GM12878 (cell line): Measurements from ENCODE around the gene ZDHHC9. TPM values are rescaled to one million over a fixed set of nuclear protein-coding genes. Genes with fewer than 3 reads are reported as not detected.

ENCODE experiments used
- ATAC-seq: fragments of 200-7000 bp; cut with Tn5 transposase; 3 replicates; pipeline ENCODE4 v1.9.1; 2020; ENCODE audit warnings: mild to moderate bottlenecking, moderate library complexity
- BruUV-seq: library from RNA; stranded (reverse); fragments of 400-500 nt; replicated peaks from 2 replicates; lab custom pipeline; 2021; lab: Mats Ljungman, UMichigan
- CTCF ChIA-PET: fragments of 300-600 bp; sonication (Branson Sonifier 250); formaldehyde crosslinking; extraction: SDS; loops from one replicate; lab custom pipeline; 2021; ENCODE audit warnings: inconsistent platforms; lab: Yijun Ruan, JAX
- POLR2A ChIA-PET: fragments of 350-600 bp; formaldehyde crosslinking; extraction: SDS; loops from one replicate; lab custom pipeline; 2021; ENCODE audit warnings: inconsistent platforms; lab: Charles Lee
- RAD21 ChIA-PET: fragments of 300-600 bp; sonication (Branson Sonifier 250); formaldehyde crosslinking; loops from one replicate; lab custom pipeline; 2023; ENCODE audit warnings: antibody characterized with exemption; ENCODE audit not compliant: unreplicated experiment; lab: Charles Lee
- SMC1A ChIA-PET: fragments of 300-600 bp; sonication (Branson Sonifier 250); formaldehyde crosslinking; loops from one replicate; lab custom pipeline; 2023; ENCODE audit not compliant: unreplicated experiment, uncharacterized antibody; lab: Charles Lee
- DNase-seq: peaks from one replicate; pipeline ENCODE4 v3.0.0-alpha.2; 2011; ENCODE audit warnings: low read depth, low spot score
- FAIRE-seq: peaks from 3 replicates; lab custom pipeline; 2011; peaks lifted over from hg19 to GRCh38; lab: Jason Lieb, UNC
- H2AFZ ChIP-seq: 2 replicates; pipeline ENCODE4 v1.6.0; 2011; ENCODE audit warnings: low read depth, low read length, control low read depth; ENCODE audit not compliant: control insufficient read depth
- H3K27ac ChIP-seq: 2 replicates; pipeline ENCODE4 v1.5.1; 2011; ENCODE audit warnings: control low read depth; ENCODE audit not compliant: control insufficient read depth, insufficient read depth
- H3K27me3 ChIP-seq, 2 experiments: replicated peaks in 1 of 2; 2 replicates each; pipeline versions ENCODE4 v1.6.0 to v1.6.1; 2011; ENCODE audit warnings: low read length in 1 of 2; ENCODE audit not compliant: control insufficient read depth in 2 of 2, insufficient read depth in 2 of 2
- H3K36me3 ChIP-seq, 2 experiments: 2 replicates each; pipeline ENCODE4 v1.5.1; 2011; ENCODE audit warnings: low read length in 1 of 2; ENCODE audit not compliant: control insufficient read depth in 2 of 2, insufficient read depth in 2 of 2
- H3K4me1 ChIP-seq: 2 replicates; pipeline ENCODE4 v1.6.1; 2011; ENCODE audit warnings: mild to moderate bottlenecking, low read length, moderate library complexity, mixed read lengths; ENCODE audit not compliant: control insufficient read depth, insufficient read depth
- H3K4me2 ChIP-seq: 2 replicates; pipeline ENCODE4 v1.6.0; 2011; ENCODE audit warnings: control low read depth; ENCODE audit not compliant: control insufficient read depth, insufficient read depth
- H3K4me3 ChIP-seq: fragments of 200-600 bp; sonication (generic); 2 replicates; pipeline ENCODE4 v1.5.1; 2016
- H3K79me2 ChIP-seq: 2 replicates; pipeline ENCODE4 v1.6.0; 2011; ENCODE audit warnings: low read length; ENCODE audit not compliant: control insufficient read depth, insufficient read depth
- H3K9ac ChIP-seq: 2 replicates; pipeline ENCODE4 v1.8.0; 2011; ENCODE audit warnings: low read length, control low read depth, mixed read lengths; ENCODE audit not compliant: control insufficient read depth, insufficient read depth
- H3K9me3 ChIP-seq: replicated peaks from 3 replicates; pipeline ENCODE4 v1.5.1; 2011; ENCODE audit warnings: mild to moderate bottlenecking, low read length; ENCODE audit not compliant: control insufficient read depth, insufficient read depth
- H4K20me1 ChIP-seq: 2 replicates; pipeline ENCODE4 v1.6.0; 2011; ENCODE audit not compliant: control insufficient read depth, insufficient read depth
- BCL11A ChIP-seq: IDR thresholded peaks from 2 replicates; pipeline ENCODE4 v1.6.1; 2011; ENCODE audit warnings: low read depth, low read length
- CHD1 ChIP-seq: IDR thresholded peaks from 2 replicates; pipeline ENCODE4 v1.6.1; 2012; ENCODE audit warnings: low read depth, low read length, improper control_type of control experiment
- CREM ChIP-seq: IDR thresholded peaks from 2 replicates; pipeline ENCODE4 v1.6.1; 2014; ENCODE audit warnings: antibody characterized with exemption, low read depth
- EGR1 ChIP-seq, 2 experiments: IDR thresholded peaks; 1 replicate in 1 of 2; 2 replicates in 1 of 2; pipeline ENCODE4 v1.6.1; 2011 to 2012; ENCODE audit warnings: low read depth in 2 of 2, low read length in 2 of 2, borderline replicate concordance in 1 of 2, mild to moderate bottlenecking in 1 of 2, moderate library complexity in 1 of 2
- GATAD2B ChIP-seq: fragments of 450-650 bp; conservative IDR thresholded peaks from 2 replicates; pipeline ENCODE4 v1.6.1; 2017; ENCODE audit warnings: low read depth, mild to moderate bottlenecking, moderate library complexity
- IKZF2 ChIP-seq, 2 experiments: fragments of 450-650 bp; IDR thresholded peaks; 2 replicates each; pipeline ENCODE4 v1.6.1; 2017; ENCODE audit warnings: mild to moderate bottlenecking in 2 of 2, moderate library complexity in 2 of 2
- NFIC ChIP-seq: IDR thresholded peaks from 2 replicates; pipeline ENCODE4 v1.6.1; 2012; ENCODE audit warnings: low read depth, mild to moderate bottlenecking, inconsistent platforms, low read length, moderate library complexity
- PAX5 ChIP-seq: IDR thresholded peaks from 2 replicates; pipeline ENCODE4 v1.6.1; 2011; ENCODE audit warnings: low read depth, low read length, borderline replicate concordance
- YY1 ChIP-seq: IDR thresholded peaks from 2 replicates; pipeline ENCODE4 v1.6.1; 2011; ENCODE audit warnings: low read depth, mild to moderate bottlenecking, low read length
- WGBS: methylation state at CpG from one replicate; pipeline ENCODE4 v1.1.6; 2016; ENCODE audit warnings: low lambda C conversion rate; ENCODE audit not compliant: insufficient replicate concordance, insufficient coverage; ENCODE audit errors: missing lambda C conversion rate; 5-methylcytosine and 5-hydroxymethylcytosine counted together
- in situ Hi-C: fragments of 300-500 bp; cut with MboI; formaldehyde crosslinking; loops from 9 replicates; pipeline ENCODE4 v1.14.3; 2018; ENCODE audit warnings: mixed read lengths
- intact Hi-C: fragments of 100-400 bp; cut with micrococcal nuclease; formaldehyde crosslinking; loops from one replicate; pipeline ENCODE4 v1.14.2; 2022; ENCODE audit not compliant: unreplicated experiment
- polyA plus RNA-seq, 11 experiments: library from polyadenylated mRNA; depleted of rRNA in 4 of 11; unstranded in 6 of 11; stranded (reverse) in 5 of 11; fragments of >200 nt; fragmentation: Nextera tagmentation in 4 of 11; fragmentation: Illumina TruSeq in 1 of 11; extraction: Ambion mirVana in 4 of 11; extraction: Trizol in 1 of 11; gene quantifications; 1 replicate in 1 of 11; 2 replicates in 10 of 11; pipeline versions ENCODE4 v1.2.1 to v1.2.3, GENCODE V29; 2011 to 2016; ENCODE audit warnings: inconsistent platforms in 2 of 11, missing spikeins in 2 of 11, low read depth in 1 of 11
- total RNA-seq, 4 experiments: library from RNA; depleted of rRNA in 3 of 4; stranded (reverse); fragments of >200 nt in 3 of 4; fragmentation: Illumina TruSeq in 1 of 4; extraction: Trizol in 1 of 4; gene quantifications; 2 replicates each; pipeline versions ENCODE4 v1.2.1 to v1.2.3, GENCODE V29; 2013 to 2021
- TF ChIP-seq, protein P1 (sequence below): fragments of 450-650 bp; IDR thresholded peaks from 2 replicates; pipeline ENCODE4 v1.6.1; 2014; ENCODE audit warnings: mild to moderate bottlenecking
- TF ChIP-seq, protein P2 (sequence below): fragments of 150-350 bp; IDR thresholded peaks from 2 replicates; pipeline ENCODE4 v1.6.1; 2016; ENCODE audit warnings: low read depth, low read length
- TF ChIP-seq, protein P3 (sequence below): fragments of 450-650 bp; IDR thresholded peaks from 2 replicates; pipeline ENCODE4 v1.6.1; 2017; ENCODE audit warnings: mild to moderate bottlenecking, moderate library complexity
- TF ChIP-seq, protein P4 (sequence below): fragments of 450-650 bp; IDR thresholded peaks from 2 replicates; pipeline ENCODE4 v1.6.1; 2016; ENCODE audit warnings: mild to moderate bottlenecking

The ZDHHC9 gene
- total and polyA plus RNA-seq, 10 of the 15 experiments (the other 5 are each of a cell fraction or from before 2014, with no cell fraction given), result 1.8 to 13.0 (median 5.4) TPM

DNA sequence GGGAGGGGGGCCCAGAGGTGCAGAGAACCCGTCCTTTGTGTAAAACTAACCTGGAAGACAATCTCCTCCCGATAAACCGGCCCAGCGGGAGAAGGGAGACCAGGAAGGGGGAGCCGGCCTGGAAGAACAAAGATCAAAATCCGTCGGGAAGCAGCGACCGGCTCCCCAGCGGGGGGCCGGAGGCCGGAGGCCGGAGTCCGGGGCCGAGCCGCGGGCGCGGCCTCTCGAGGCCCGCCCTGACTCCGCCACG lies 552 bp downstream of the ZDHHC9 start (continued):
- TF ChIP-seq, protein P1, sequence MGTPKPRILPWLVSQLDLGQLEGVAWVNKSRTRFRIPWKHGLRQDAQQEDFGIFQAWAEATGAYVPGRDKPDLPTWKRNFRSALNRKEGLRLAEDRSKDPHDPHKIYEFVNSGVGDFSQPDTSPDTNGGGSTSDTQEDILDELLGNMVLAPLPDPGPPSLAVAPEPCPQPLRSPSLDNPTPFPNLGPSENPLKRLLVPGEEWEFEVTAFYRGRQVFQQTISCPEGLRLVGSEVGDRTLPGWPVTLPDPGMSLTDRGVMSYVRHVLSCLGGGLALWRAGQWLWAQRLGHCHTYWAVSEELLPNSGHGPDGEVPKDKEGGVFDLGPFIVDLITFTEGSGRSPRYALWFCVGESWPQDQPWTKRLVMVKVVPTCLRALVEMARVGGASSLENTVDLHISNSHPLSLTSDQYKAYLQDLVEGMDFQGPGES, result no peak
- 0 out of 2 replicates have a peak, but pooled peaks have one; percentile 19 for TF ChIP-seq GATAD2B
- TF ChIP-seq IKZF2 (IDR thresholded peaks at IDR 0.05), result no peak

DNA sequence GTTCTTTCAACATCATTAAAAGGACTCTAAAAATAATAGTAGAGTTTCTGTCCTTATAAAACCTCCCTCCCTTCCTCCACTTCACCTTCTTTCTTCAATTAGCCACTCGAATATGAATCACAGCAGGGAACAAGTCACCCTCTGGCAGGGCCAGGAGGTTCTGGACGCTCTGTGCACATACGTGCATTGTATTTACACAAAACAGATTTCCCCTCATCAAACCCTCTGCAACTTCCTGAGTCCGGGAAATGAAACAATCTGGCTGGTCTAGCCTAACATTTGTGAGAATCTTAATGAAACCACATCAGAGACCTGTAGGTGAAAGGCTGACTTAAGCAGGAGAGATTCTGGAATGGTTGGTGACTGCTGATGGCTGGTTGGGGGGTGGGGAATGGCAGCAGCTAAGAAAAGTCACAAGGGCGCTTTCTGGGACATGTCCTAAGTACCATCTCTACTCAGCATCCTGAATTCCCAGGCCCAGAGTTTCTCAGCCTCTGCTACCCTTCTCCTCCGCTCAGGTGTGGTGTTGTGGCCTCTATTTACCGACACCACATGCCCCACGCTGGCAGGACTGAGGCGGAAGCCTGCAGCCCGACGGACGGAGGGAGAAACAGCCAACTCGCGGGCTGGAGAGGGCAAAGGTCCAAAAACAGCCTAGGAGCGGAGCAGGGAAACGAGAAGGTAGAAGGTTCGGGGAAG lies 1.0 kb downstream of the ZDHHC9 start:
- no peak for DNase-seq
- no peaks in the 10 kb centered on the region for H3K4me1 ChIP-seq
- no peaks in the 10 kb centered on the region for H3K9me3 ChIP-seq
- H4K20me1 ChIP-seq, result no peaks in the 10 kb centered on the region
- ChIA-PET POLR2A (no interaction called here), SMC1A (no interaction called here), RAD21 (no interaction called here), CTCF (no interaction called here)
- H2AFZ ChIP-seq, result peak overlapping the region; percentile 2; the same call in 1 of the 2 replicates
- H3K9ac ChIP-seq, result peak overlapping the region; percentile 64
- peak overlapping the region; percentile 36 for H3K4me2 ChIP-seq
- in situ Hi-C loops (no loop called here), intact Hi-C loops (no loop called here)
- 36% methylated on average over 17 of the region's 17 CpGs for WGBS
- no TSS peak for BruUV-seq
- ATAC-seq, result peak; percentile 23
- H3K79me2 ChIP-seq, result no peaks in the 10 kb centered on the region
- 0 out of 4 replicates have a peak, but pooled peaks cover 0 to under 1% of the 10 kb centered on the region in 2 experiments for H3K36me3 ChIP-seq
- FAIRE-seq, result no peak
- H3K27me3 ChIP-seq, result no peaks in the 10 kb centered on the region
- no peak overlapping the region for H3K27ac ChIP-seq
- peak overlapping the region; percentile 66 for H3K4me3 ChIP-seq
- no peak for TF ChIP-seq NFIC
- no peak for TF ChIP-seq CREM
- TF ChIP-seq CHD1, result no peak
- TF ChIP-seq YY1, result no peak
- TF ChIP-seq, protein P2, sequence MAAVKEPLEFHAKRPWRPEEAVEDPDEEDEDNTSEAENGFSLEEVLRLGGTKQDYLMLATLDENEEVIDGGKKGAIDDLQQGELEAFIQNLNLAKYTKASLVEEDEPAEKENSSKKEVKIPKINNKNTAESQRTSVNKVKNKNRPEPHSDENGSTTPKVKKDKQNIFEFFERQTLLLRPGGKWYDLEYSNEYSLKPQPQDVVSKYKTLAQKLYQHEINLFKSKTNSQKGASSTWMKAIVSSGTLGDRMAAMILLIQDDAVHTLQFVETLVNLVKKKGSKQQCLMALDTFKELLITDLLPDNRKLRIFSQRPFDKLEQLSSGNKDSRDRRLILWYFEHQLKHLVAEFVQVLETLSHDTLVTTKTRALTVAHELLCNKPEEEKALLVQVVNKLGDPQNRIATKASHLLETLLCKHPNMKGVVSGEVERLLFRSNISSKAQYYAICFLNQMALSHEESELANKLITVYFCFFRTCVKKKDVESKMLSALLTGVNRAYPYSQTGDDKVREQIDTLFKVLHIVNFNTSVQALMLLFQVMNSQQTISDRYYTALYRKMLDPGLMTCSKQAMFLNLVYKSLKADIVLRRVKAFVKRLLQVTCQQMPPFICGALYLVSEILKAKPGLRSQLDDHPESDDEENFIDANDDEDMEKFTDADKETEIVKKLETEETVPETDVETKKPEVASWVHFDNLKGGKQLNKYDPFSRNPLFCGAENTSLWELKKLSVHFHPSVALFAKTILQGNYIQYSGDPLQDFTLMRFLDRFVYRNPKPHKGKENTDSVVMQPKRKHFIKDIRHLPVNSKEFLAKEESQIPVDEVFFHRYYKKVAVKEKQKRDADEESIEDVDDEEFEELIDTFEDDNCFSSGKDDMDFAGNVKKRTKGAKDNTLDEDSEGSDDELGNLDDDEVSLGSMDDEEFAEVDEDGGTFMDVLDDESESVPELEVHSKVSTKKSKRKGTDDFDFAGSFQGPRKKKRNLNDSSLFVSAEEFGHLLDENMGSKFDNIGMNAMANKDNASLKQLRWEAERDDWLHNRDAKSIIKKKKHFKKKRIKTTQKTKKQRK, result no peak
- no peak for TF ChIP-seq PAX5
- TF ChIP-seq EGR1 (IDR thresholded peaks at IDR 0.05; ENCODE audit: borderline replicate concordance in 1 of 2, low read depth in 2 of 2, low read length in 2 of 2), result no peak
- TF ChIP-seq, protein P3, sequence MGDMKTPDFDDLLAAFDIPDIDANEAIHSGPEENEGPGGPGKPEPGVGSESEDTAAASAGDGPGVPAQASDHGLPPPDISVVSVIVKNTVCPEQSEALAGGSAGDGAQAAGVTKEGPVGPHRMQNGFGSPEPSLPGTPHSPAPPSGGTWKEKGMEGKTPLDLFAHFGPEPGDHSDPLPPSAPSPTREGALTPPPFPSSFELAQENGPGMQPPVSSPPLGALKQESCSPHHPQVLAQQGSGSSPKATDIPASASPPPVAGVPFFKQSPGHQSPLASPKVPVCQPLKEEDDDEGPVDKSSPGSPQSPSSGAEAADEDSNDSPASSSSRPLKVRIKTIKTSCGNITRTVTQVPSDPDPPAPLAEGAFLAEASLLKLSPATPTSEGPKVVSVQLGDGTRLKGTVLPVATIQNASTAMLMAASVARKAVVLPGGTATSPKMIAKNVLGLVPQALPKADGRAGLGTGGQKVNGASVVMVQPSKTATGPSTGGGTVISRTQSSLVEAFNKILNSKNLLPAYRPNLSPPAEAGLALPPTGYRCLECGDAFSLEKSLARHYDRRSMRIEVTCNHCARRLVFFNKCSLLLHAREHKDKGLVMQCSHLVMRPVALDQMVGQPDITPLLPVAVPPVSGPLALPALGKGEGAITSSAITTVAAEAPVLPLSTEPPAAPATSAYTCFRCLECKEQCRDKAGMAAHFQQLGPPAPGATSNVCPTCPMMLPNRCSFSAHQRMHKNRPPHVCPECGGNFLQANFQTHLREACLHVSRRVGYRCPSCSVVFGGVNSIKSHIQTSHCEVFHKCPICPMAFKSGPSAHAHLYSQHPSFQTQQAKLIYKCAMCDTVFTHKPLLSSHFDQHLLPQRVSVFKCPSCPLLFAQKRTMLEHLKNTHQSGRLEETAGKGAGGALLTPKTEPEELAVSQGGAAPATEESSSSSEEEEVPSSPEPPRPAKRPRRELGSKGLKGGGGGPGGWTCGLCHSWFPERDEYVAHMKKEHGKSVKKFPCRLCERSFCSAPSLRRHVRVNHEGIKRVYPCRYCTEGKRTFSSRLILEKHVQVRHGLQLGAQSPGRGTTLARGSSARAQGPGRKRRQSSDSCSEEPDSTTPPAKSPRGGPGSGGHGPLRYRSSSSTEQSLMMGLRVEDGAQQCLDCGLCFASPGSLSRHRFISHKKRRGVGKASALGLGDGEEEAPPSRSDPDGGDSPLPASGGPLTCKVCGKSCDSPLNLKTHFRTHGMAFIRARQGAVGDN, result no peak
- TF ChIP-seq BCL11A, result no peak
- TF ChIP-seq, protein P4, sequence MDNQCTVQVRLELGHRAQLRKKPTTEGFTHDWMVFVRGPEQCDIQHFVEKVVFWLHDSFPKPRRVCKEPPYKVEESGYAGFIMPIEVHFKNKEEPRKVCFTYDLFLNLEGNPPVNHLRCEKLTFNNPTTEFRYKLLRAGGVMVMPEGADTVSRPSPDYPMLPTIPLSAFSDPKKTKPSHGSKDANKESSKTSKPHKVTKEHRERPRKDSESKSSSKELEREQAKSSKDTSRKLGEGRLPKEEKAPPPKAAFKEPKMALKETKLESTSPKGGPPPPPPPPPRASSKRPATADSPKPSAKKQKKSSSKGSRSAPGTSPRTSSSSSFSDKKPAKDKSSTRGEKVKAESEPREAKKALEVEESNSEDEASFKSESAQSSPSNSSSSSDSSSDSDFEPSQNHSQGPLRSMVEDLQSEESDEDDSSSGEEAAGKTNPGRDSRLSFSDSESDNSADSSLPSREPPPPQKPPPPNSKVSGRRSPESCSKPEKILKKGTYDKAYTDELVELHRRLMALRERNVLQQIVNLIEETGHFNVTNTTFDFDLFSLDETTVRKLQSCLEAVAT, result no peak
